ENCODE measurements around the gene FUT9.
"Not testable (repeated sequence)": the region's sequence is repeated elsewhere in the genome, so short reads cannot be mapped to it uniquely, and the experiment has no call there.

Gene FUT9

GRCh38 chr6:96249755-96250154, 234.0 kb downstream of the FUT9 start:
- Histone ChIP-seq H3F3A (ENCODE audit: low read depth) (no peaks in the 10 kb centered on the region), H3K79me2 (ENCODE audit: insufficient read depth, low read length) (no peaks in the 10 kb centered on the region), H3K36me3 (ENCODE audit: insufficient read depth, low read length) (no peaks in the 10 kb centered on the region), H3K27me3 (ENCODE audit: insufficient read depth, low read length, poor library complexity, severe bottlenecking) (no peaks in the 10 kb centered on the region), H3K4me1 (ENCODE audit: insufficient read depth, low read length, poor library complexity, severe bottlenecking) (no peaks in the 10 kb centered on the region), H3K9me2 (replicated peaks; ENCODE audit: low read depth, low read length) (no peaks in the 10 kb centered on the region), H3K4me2 (ENCODE audit: low read depth, low read length, poor library complexity, severe bottlenecking) (no peak overlapping the region), H2AFZ (ENCODE audit: low read length) (no peak overlapping the region), H3K4me3 (ENCODE audit: low read length, poor library complexity, severe bottlenecking) (no peak overlapping the region), H3K9ac (ENCODE audit: low read depth, low read length, poor library complexity, severe bottlenecking) (no peak overlapping the region), H3K9me3 (ENCODE audit: insufficient read depth, low read depth, low read length) (no peaks in the 10 kb centered on the region), H4K20me1 (ENCODE audit: insufficient read depth, low read length, poor library complexity, severe bottlenecking) (no peaks in the 10 kb centered on the region)
- no peak for TF ChIP-seq CTCF (conservative IDR thresholded peaks at IDR 0.05; ENCODE audit: low read length)
- no peak for TF ChIP-seq EZH2phosphoT487 (IDR thresholded peaks at IDR 0.05; ENCODE audit: borderline replicate concordance)

GRCh38 chr6:96257751-96258150, 242.0 kb downstream of the FUT9 start:
- Histone ChIP-seq H3K9me2 (replicated peaks; ENCODE audit: low read depth, low read length) (no peaks in the 10 kb centered on the region), H3K4me1 (ENCODE audit: insufficient read depth, low read length, poor library complexity, severe bottlenecking) (no peaks in the 10 kb centered on the region), H3K27me3 (ENCODE audit: insufficient read depth, low read length, poor library complexity, severe bottlenecking) (no peaks in the 10 kb centered on the region), H3K36me3 (ENCODE audit: insufficient read depth, low read length) (no peaks in the 10 kb centered on the region), H2AFZ (ENCODE audit: low read length) (no peak overlapping the region), H3K9me3 (ENCODE audit: insufficient read depth, low read depth, low read length) (no peaks in the 10 kb centered on the region), H3K9ac (ENCODE audit: low read depth, low read length, poor library complexity, severe bottlenecking) (no peak overlapping the region), H3K4me3 (ENCODE audit: low read length, poor library complexity, severe bottlenecking) (no peak overlapping the region), H3F3A (ENCODE audit: low read depth) (no peaks in the 10 kb centered on the region), H4K20me1 (ENCODE audit: insufficient read depth, low read length, poor library complexity, severe bottlenecking) (no peaks in the 10 kb centered on the region), H3K79me2 (ENCODE audit: insufficient read depth, low read length) (no peaks in the 10 kb centered on the region), H3K4me2 (ENCODE audit: low read depth, low read length, poor library complexity, severe bottlenecking) (no peak overlapping the region)
- no peak for TF ChIP-seq EZH2phosphoT487 (IDR thresholded peaks at IDR 0.05; ENCODE audit: borderline replicate concordance)
- no peak for TF ChIP-seq CTCF (conservative IDR thresholded peaks at IDR 0.05; ENCODE audit: low read length)

GRCh38 chr6:96260787-96261430, 245.1 kb downstream of the FUT9 start:
- not testable (repeated sequence) for H3K4me3 ChIP-seq (ENCODE audit: low read length, poor library complexity, severe bottlenecking); H3K79me2 ChIP-seq (ENCODE audit: insufficient read depth, low read length); H3K27me3 ChIP-seq (ENCODE audit: insufficient read depth, low read length, poor library complexity, severe bottlenecking); H2AFZ ChIP-seq (ENCODE audit: low read length); H3K36me3 ChIP-seq (ENCODE audit: insufficient read depth, low read length); H3K9me2 ChIP-seq (replicated peaks; ENCODE audit: low read depth, low read length); H3K9ac ChIP-seq (ENCODE audit: low read depth, low read length, poor library complexity, severe bottlenecking); H3K9me3 ChIP-seq (ENCODE audit: insufficient read depth, low read depth, low read length); H4K20me1 ChIP-seq (ENCODE audit: insufficient read depth, low read length, poor library complexity, severe bottlenecking); H3K4me2 ChIP-seq (ENCODE audit: low read depth, low read length, poor library complexity, severe bottlenecking); H3K4me1 ChIP-seq (ENCODE audit: insufficient read depth, low read length, poor library complexity, severe bottlenecking); H3F3A ChIP-seq (ENCODE audit: low read depth)
